ENCODE data around the gene FLOT1. TPM values are rescaled to one million over a fixed set of nuclear protein-coding genes. Genes with fewer than 3 reads are reported as not detected.
A peak's percentile ranks its signal among the peaks of the same experiment; 100 is the strongest.

The FLOT1 gene
- total and polyA plus RNA-seq, 8 donors = 115 to 206 (median 124) TPM

GRCh38 chr6:30681766-30682142 lies 60.7 kb downstream of the FLOT1 start:
- no peak for TF ChIP-seq CTCF (IDR thresholded peaks at IDR 0.05)
- peaks cover 0 to 65% of the 10 kb centered on the region in 2 donors for H3K36me3 ChIP-seq
- H3K27ac ChIP-seq = peak overlapping the region; percentile 96 to 97
- no peak for DNase-seq
- intact Hi-C loops (cut with DNase I) = loop anchor here in 1 of 2 donors (10.0 kb wide), 1 partner anchor 53 kb away; no protein-coding TSS in a partner anchor
- ATAC-seq = no peak
- H3K4me1 ChIP-seq = peaks cover 13 to 47% of the 10 kb centered on the region in 2 donors
- H3K4me3 ChIP-seq = peak overlapping the region; percentile 53 to 91
- no peaks in the 10 kb centered on the region for H3K27me3 ChIP-seq
- no peaks in the 10 kb centered on the region for H3K9me3 ChIP-seq

- DNase-seq (no peak), ATAC-seq (no peak)
- H3K27ac ChIP-seq = peak overlapping the region; percentile 26 to 97
- intact Hi-C loops (cut with DNase I) = loop anchor here (2.0 to 10.0 kb wide), 2 partner anchors 43 to 55 kb away; no protein-coding TSS in a partner anchor
- peak overlapping the region in 1 of 2 donors; percentile 91 for H3K4me3 ChIP-seq
- no peak for TF ChIP-seq CTCF (IDR thresholded peaks at IDR 0.05)
- H3K9me3 ChIP-seq = no peaks in the 10 kb centered on the region
- no peaks in the 10 kb centered on the region for H3K27me3 ChIP-seq
- peaks cover 13 to 47% of the 10 kb centered on the region in 2 donors for H3K4me1 ChIP-seq
- H3K36me3 ChIP-seq = peaks cover 0 to 72% of the 10 kb centered on the region in 2 donors
Observed at GRCh38 chr6:30679765-30680535, 62.5 kb downstream of the FLOT1 start.

DNA sequence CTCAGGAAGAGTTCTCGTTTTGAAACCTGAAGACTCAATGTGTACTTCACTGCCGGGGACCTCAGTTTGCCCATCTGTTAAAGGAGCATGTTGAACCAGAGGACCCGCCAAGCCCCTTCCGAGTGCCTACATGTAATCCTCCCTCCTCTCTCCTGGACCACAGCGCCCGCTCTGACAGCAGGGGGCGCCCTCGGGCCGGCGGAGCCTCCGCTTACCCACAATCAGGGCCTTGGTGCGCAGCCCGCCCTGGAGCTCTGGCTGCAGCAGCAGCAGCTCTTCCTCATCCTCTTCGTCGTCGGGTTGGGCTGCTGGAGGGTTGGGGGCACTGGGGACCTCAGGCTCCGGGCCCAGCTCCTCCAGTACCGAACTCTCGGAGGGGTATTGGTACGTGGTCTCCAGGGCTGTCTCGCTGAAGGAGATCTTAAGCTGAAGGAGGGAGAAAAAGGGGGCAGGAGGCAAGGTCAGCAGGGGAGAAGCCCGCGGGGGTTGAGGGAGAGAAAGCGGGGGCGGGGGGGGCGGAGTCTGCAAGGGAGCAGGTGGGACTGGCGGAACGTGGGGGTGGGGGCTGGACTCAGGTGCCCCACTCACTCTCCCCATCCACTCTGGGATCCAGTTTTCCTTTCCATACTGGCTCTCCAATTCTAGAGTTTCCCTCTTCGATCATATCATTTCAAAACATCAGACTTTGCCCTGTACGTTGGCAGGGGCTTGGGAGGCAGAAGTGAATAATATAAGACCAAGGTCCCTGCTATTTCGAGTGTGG lies 63.3 kb downstream of the FLOT1 start:
- no peaks in the 10 kb centered on the region for H3K9me3 ChIP-seq
- TF ChIP-seq CTCF (IDR thresholded peaks at IDR 0.05) = peak; percentile 81 to 91
- intact Hi-C loops (cut with DNase I) = loop anchor here in 1 of 2 donors (2.0 kb wide), 1 partner anchor 44 kb away; no protein-coding TSS in a partner anchor
- peak overlapping the region in 1 of 2 donors; percentile 97 for H3K27ac ChIP-seq
- H3K36me3 ChIP-seq = peaks cover 0 to 65% of the 10 kb centered on the region in 2 donors
- H3K27me3 ChIP-seq = no peaks in the 10 kb centered on the region
- peaks cover 13 to 47% of the 10 kb centered on the region in 2 donors for H3K4me1 ChIP-seq
- peak overlapping the region in 1 of 2 donors; percentile 91 for H3K4me3 ChIP-seq
- DNase-seq = peak; percentile 65 to 98 (median 86)
- peak; percentile 85 for ATAC-seq

Other genes starting within 250 kb of the FLOT1 start
- gene GNL1, start 186.2 kb downstream of the FLOT1 start, total RNA-seq = 10 to 100 TPM; 52.5 to 61.0 TPM
- gene GNL1, start 186.2 kb downstream of the FLOT1 start, polyA plus RNA-seq (ENCODE audit: insufficient read length in 6 of 6) = 100 to 1,000 TPM in 4 of 6 donors, 10 to 100 TPM in 2; 96.5 to 108 (median 106) TPM
- gene PRR3, start 185.4 kb downstream of the FLOT1 start, total RNA-seq = 10 to 100 TPM in 1 of 2 donors, 1 to 10 TPM in 1; 5.7 to 10.1 TPM
- gene PRR3, start 185.4 kb downstream of the FLOT1 start, polyA plus RNA-seq (ENCODE audit: insufficient read length in 6 of 6) = 10 to 100 TPM; 34.5 to 44.1 (median 37.9) TPM
- 10 to 100 TPM; 37.9 to 47.6 TPM for gene ABCF1, start 171.2 kb downstream of the FLOT1 start, total RNA-seq
- gene ABCF1, start 171.2 kb downstream of the FLOT1 start, polyA plus RNA-seq (ENCODE audit: insufficient read length in 6 of 6) = 10 to 100 TPM; 60.2 to 75.1 (median 62.1) TPM
- gene PPP1R10, start 125.4 kb downstream of the FLOT1 start, total RNA-seq = 10 to 100 TPM; 44.9 to 71.1 TPM
- gene PPP1R10, start 125.4 kb downstream of the FLOT1 start, polyA plus RNA-seq (ENCODE audit: insufficient read length in 6 of 6) = 10 to 100 TPM; 47.1 to 59.3 (median 49.6) TPM
- gene MRPS18B, start 124.8 kb downstream of the FLOT1 start, total RNA-seq = 10 to 100 TPM; 36.6 to 54.7 TPM
- 10 to 100 TPM; 41.2 to 50.5 (median 43.5) TPM for gene MRPS18B, start 124.8 kb downstream of the FLOT1 start, polyA plus RNA-seq (ENCODE audit: insufficient read length in 6 of 6)
- 10 to 100 TPM in 1 of 2 donors, 1 to 10 TPM in 1; 8.6 to 10.6 TPM for gene ATAT1, start 115.8 kb downstream of the FLOT1 start, total RNA-seq
- gene ATAT1, start 115.8 kb downstream of the FLOT1 start, polyA plus RNA-seq (ENCODE audit: insufficient read length in 6 of 6) = 10 to 100 TPM; 52.2 to 73.0 (median 64.2) TPM
- 10 to 100 TPM; 15.2 to 16.4 TPM for gene C6orf136, start 95.6 kb downstream of the FLOT1 start, total RNA-seq
- 10 to 100 TPM; 10.7 to 18.1 (median 14.4) TPM for gene C6orf136, start 95.6 kb downstream of the FLOT1 start, polyA plus RNA-seq (ENCODE audit: insufficient read length in 6 of 6)
- 10 to 100 TPM; 23.8 to 28.1 TPM for gene DHX16, start 69.7 kb downstream of the FLOT1 start, total RNA-seq
- 10 to 100 TPM; 34.0 to 43.4 (median 41.8) TPM for gene DHX16, start 69.7 kb downstream of the FLOT1 start, polyA plus RNA-seq (ENCODE audit: insufficient read length in 6 of 6)
- gene PPP1R18, start 56.0 kb downstream of the FLOT1 start, total RNA-seq = 100 to 1,000 TPM in 1 of 2 donors, 10 to 100 TPM in 1; 51.8 to 117 TPM
- gene PPP1R18, start 56.0 kb downstream of the FLOT1 start, polyA plus RNA-seq (ENCODE audit: insufficient read length in 6 of 6) = 10 to 100 TPM; 36.7 to 54.4 (median 42.4) TPM
- gene NRM, start 51.7 kb downstream of the FLOT1 start, total RNA-seq = 10 to 100 TPM; 13.1 to 17.4 TPM
- 10 to 100 TPM; 36.9 to 55.1 (median 41.1) TPM for gene NRM, start 51.7 kb downstream of the FLOT1 start, polyA plus RNA-seq (ENCODE audit: insufficient read length in 6 of 6)
- 10 to 100 TPM; 28.2 to 38.6 TPM for gene MDC1, start 25.4 kb downstream of the FLOT1 start, total RNA-seq
- gene MDC1, start 25.4 kb downstream of the FLOT1 start, polyA plus RNA-seq (ENCODE audit: insufficient read length in 6 of 6) = 10 to 100 TPM; 43.5 to 53.6 (median 49.9) TPM
- gene TUBB, start 22.3 kb downstream of the FLOT1 start, total RNA-seq = 100 to 1,000 TPM; 409 to 602 TPM
- gene TUBB, start 22.3 kb downstream of the FLOT1 start, polyA plus RNA-seq (ENCODE audit: insufficient read length in 6 of 6) = 1,000 to 10,000 TPM; 1,093 to 1,665 (median 1,153) TPM
- 10 to 100 TPM; 36.1 to 77.0 TPM for gene IER3, start 1.9 kb upstream of the FLOT1 start, total RNA-seq
- 10 to 100 TPM in 5 of 6 donors, 1 to 10 TPM in 1; 5.5 to 38.8 (median 12.9) TPM for gene IER3, start 1.9 kb upstream of the FLOT1 start, polyA plus RNA-seq (ENCODE audit: insufficient read length in 6 of 6)
- gene DDR1, start 141.8 kb upstream of the FLOT1 start, total RNA-seq = 100 to 1,000 TPM in 1 of 2 donors, 10 to 100 TPM in 1; 77.9 to 148 TPM
- 10 to 100 TPM; 79.5 to 99.9 (median 90.0) TPM for gene DDR1, start 141.8 kb upstream of the FLOT1 start, polyA plus RNA-seq (ENCODE audit: insufficient read length in 6 of 6)
- 10 to 100 TPM; 29.5 to 34.2 TPM for gene GTF2H4, start 165.5 kb upstream of the FLOT1 start, total RNA-seq
- 10 to 100 TPM; 35.5 to 59.5 (median 53.0) TPM for gene GTF2H4, start 165.5 kb upstream of the FLOT1 start, polyA plus RNA-seq (ENCODE audit: insufficient read length in 6 of 6)
- 10 to 100 TPM; 34.0 to 40.3 TPM for gene VARS2, start 171.6 kb upstream of the FLOT1 start, total RNA-seq
- gene VARS2, start 171.6 kb upstream of the FLOT1 start, polyA plus RNA-seq (ENCODE audit: insufficient read length in 6 of 6) = 10 to 100 TPM; 42.3 to 54.3 (median 46.9) TPM
- 100 to 1,000 TPM; 213 to 384 TPM for gene SFTA2, start 189.5 kb upstream of the FLOT1 start, total RNA-seq
- gene SFTA2, start 189.5 kb upstream of the FLOT1 start, polyA plus RNA-seq (ENCODE audit: insufficient read length in 6 of 6) = 10 to 100 TPM in 5 of 6 donors, 1 to 10 TPM in 1; 9.3 to 19.6 (median 15.5) TPM
- gene MUCL3, start 198.3 kb upstream of the FLOT1 start, total RNA-seq = 1 to 10 TPM; 2.5 to 4.0 TPM
- gene MUCL3, start 198.3 kb upstream of the FLOT1 start, polyA plus RNA-seq (ENCODE audit: insufficient read length in 6 of 6) = under 1 TPM; 0.07 to 0.21 (median 0.11) TPM
- 1 to 10 TPM; 8.5 to 9.5 TPM for gene MUC21, start 241.0 kb upstream of the FLOT1 start, total RNA-seq
- gene MUC21, start 241.0 kb upstream of the FLOT1 start, polyA plus RNA-seq (ENCODE audit: insufficient read length in 6 of 6) = under 1 TPM in 2 of 6 donors, not detected in 4; 0.04 to 0.05 TPM